ENCODE data around the gene PRIM2.
"Not testable (repeated sequence)": the region's sequence is repeated elsewhere in the genome, so short reads cannot be mapped to it uniquely, and the experiment has no call there.

Gene PRIM2

GRCh38 chr6:57515171-57515570 is 197.7 kb downstream of the PRIM2 start:
- not testable (repeated sequence) for DNase-seq

GRCh38 chr6:57515845-57516244 is 198.4 kb downstream of the PRIM2 start:
- DNase-seq, result not testable (repeated sequence)

GRCh38 chr6:57516776-57517175 is 199.3 kb downstream of the PRIM2 start:
- DNase-seq, result not testable (repeated sequence)

- DNase-seq, result not testable (repeated sequence)
Observed at GRCh38 chr6:57519198-57519597, 201.8 kb downstream of the PRIM2 start.

GRCh38 chr6:57521085-57521484 is 203.7 kb downstream of the PRIM2 start:
- not testable (repeated sequence) for DNase-seq

- DNase-seq, result not testable (repeated sequence)
Observed at GRCh38 chr6:57523221-57523620, 205.8 kb downstream of the PRIM2 start.

GRCh38 chr6:57529755-57530154 is 212.3 kb downstream of the PRIM2 start:
- not testable (repeated sequence) for DNase-seq

- not testable (repeated sequence) for DNase-seq
Observed at GRCh38 chr6:57532660-57533059, 215.2 kb downstream of the PRIM2 start.

- DNase-seq, result not testable (repeated sequence)
Observed at GRCh38 chr6:57535121-57535520, 217.7 kb downstream of the PRIM2 start.

- DNase-seq, result not testable (repeated sequence)
Observed at GRCh38 chr6:57535994-57536393, 218.6 kb downstream of the PRIM2 start.

GRCh38 chr6:57537916-57538315 is 220.5 kb downstream of the PRIM2 start:
- not testable (repeated sequence) for DNase-seq

- not testable (repeated sequence) for DNase-seq
Observed at GRCh38 chr6:57551961-57552360, 234.5 kb downstream of the PRIM2 start.

- DNase-seq, result not testable (repeated sequence)
Observed at GRCh38 chr6:57557855-57558254, 240.4 kb downstream of the PRIM2 start.

GRCh38 chr6:57559170-57559569 is 241.7 kb downstream of the PRIM2 start:
- DNase-seq, result not testable (repeated sequence)

- not testable (repeated sequence) for DNase-seq
Observed at GRCh38 chr6:57562233-57562632, 244.8 kb downstream of the PRIM2 start.

GRCh38 chr6:57572119-57572518 is 254.7 kb downstream of the PRIM2 start:
- not testable (repeated sequence) for DNase-seq

GRCh38 chr6:57572844-57573243 is 255.4 kb downstream of the PRIM2 start:
- DNase-seq, result not testable (repeated sequence)

GRCh38 chr6:57577023-57577422 is 259.6 kb downstream of the PRIM2 start:
- not testable (repeated sequence) for DNase-seq

- not testable (repeated sequence) for DNase-seq
Observed at GRCh38 chr6:57579489-57579888, 262.1 kb downstream of the PRIM2 start.

GRCh38 chr6:57581586-57581985 is 264.2 kb downstream of the PRIM2 start:
- not testable (repeated sequence) for DNase-seq

GRCh38 chr6:57601105-57601504 is 283.7 kb downstream of the PRIM2 start:
- DNase-seq, result not testable (repeated sequence)

GRCh38 chr6:57605303-57605702 is 287.9 kb downstream of the PRIM2 start:
- not testable (repeated sequence) for DNase-seq

GRCh38 chr6:57606331-57606730 is 288.9 kb downstream of the PRIM2 start:
- not testable (repeated sequence) for DNase-seq

GRCh38 chr6:57610612-57611011 is 293.2 kb downstream of the PRIM2 start:
- DNase-seq, result not testable (repeated sequence)

- not testable (repeated sequence) for DNase-seq
Observed at GRCh38 chr6:57618959-57619358, 301.5 kb downstream of the PRIM2 start.

All from stimulated activated naive CD4-positive, alpha-beta T cell (primary cell).